Astrocyte of the spinal cord (primary cell): ENCODE data around the gene PAPPA2.

Experiments
- DNase-seq: peaks from one replicate; pipeline ENCODE4 v3.0.0; 2011; ENCODE audit warnings: low read depth, low spot score
- H3K4me3 ChIP-seq: 2 replicates; pipeline ENCODE4 v1.5.1; 2011; ENCODE audit warnings: low read depth, mild to moderate bottlenecking, low read length, moderate library complexity
- CTCF ChIP-seq: IDR thresholded peaks from 2 replicates; pipeline ENCODE4 v1.5.1; 2012; ENCODE audit warnings: low read depth, mild to moderate bottlenecking, low read length, inconsistent platforms
- in situ Hi-C: cut with HindIII; loops from 2 replicates; pipeline ENCODE4 v1.10.0; 2017; ENCODE audit warnings: low sequenced_read_pairs

Gene PAPPA2

GRCh38 chr1:176466514-176466913 is 3.5 kb downstream of the PAPPA2 start:
- TF ChIP-seq CTCF, result no peak
- no peak for DNase-seq
- in situ Hi-C loops, result no loop called here
- H3K4me3 ChIP-seq, result no peak overlapping the region

DNA sequence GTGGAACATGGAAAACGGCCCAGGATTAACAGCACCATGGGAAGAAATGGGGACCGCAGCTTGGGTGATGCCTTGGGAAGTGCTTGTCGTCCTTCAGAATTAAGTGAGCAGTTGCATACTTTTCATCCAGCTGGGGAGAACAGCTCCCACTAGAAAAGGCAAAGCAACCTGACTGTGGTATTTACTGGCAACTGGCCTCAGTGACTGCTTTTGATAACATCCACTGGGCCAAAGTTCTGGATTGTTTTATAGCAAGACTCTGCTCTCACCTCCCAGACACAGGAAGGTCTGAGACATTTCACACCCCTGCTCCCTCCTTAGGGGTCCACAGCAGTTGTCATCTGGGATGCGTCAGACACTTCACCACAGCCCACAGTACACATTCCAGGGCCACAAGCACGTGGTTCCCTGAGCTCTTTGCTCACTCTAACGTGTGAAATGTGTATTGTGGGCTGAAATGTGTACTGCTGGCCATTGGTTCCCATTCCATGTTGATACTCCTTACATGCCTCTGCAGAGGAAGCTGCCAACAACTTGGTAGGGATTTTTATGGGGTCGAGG is 6.6 kb downstream of the PAPPA2 start:
- in situ Hi-C loops, result no loop called here
- no peak overlapping the region for H3K4me3 ChIP-seq
- no peak for TF ChIP-seq CTCF
- DNase-seq, result no peak

- no peak overlapping the region for H3K4me3 ChIP-seq
- no peak for TF ChIP-seq CTCF
- no peak for DNase-seq
- in situ Hi-C loops, result no loop called here
These were observed 8.6 kb downstream of the PAPPA2 start for GRCh38 chr1:176471338-176472121.

DNA sequence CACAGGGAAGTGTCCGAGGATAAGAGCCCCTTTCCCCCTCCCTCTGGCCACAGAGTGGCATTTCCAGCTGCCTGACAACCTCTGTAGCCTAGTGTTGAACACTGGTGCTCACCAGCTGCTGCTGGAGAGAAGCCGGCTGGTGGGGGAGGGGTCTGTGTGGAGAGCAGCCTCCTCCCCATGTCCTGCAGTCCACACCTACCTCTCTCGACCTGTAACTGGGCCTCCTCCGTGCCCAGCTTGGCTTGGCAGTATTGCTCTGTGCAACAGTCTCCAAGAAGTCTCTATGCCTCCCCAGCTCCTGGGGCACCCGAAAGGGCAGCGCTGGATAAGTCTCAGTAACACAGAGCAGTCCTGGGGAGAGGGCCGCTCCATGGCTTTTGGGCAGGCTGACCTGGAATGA is 17.0 kb downstream of the PAPPA2 start:
- in situ Hi-C loops, result no loop called here
- TF ChIP-seq CTCF, result no peak
- no peak overlapping the region for H3K4me3 ChIP-seq
- no peak for DNase-seq

DNA sequence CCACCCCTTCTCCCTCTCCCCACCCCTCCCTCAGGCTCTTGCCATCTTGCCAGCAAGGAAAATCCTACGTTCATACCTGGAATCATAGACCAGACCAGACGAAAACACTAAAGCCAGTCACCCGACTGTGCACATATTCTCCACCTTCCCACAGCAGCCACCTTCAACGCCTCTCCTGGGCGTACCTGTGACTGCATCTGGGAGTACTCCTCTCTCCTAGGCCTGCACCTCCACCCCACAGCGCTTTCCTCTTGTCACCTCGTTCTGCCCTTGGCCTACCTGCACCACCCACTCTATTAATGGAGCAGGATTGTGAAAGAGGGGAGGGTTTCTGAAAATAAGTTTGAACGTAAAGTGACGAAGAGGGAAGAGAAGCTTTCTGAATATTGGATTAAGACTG is 17.8 kb downstream of the PAPPA2 start:
- TF ChIP-seq CTCF, result no peak
- in situ Hi-C loops, result no loop called here
- H3K4me3 ChIP-seq, result no peak overlapping the region
- DNase-seq, result no peak

GRCh38 chr1:176485083-176485482 is 22.1 kb downstream of the PAPPA2 start:
- TF ChIP-seq CTCF, result no peak

More at GRCh38 chr1:176485083-176485482, 22.1 kb downstream of the PAPPA2 start:
- no peak for DNase-seq
- in situ Hi-C loops, result no loop called here
- H3K4me3 ChIP-seq, result no peak overlapping the region
